EL (cell line): ENCODE results near the gene ETNK1.
"Not testable (repeated sequence)": the region's sequence is repeated elsewhere in the genome, so short reads cannot be mapped to it uniquely, and the experiment has no call there.

ENCODE experiments used
- DNase-seq: peaks from one replicate; pipeline ENCODE4 v3.0.0-alpha.2; 2016

Gene ETNK1

DNA sequence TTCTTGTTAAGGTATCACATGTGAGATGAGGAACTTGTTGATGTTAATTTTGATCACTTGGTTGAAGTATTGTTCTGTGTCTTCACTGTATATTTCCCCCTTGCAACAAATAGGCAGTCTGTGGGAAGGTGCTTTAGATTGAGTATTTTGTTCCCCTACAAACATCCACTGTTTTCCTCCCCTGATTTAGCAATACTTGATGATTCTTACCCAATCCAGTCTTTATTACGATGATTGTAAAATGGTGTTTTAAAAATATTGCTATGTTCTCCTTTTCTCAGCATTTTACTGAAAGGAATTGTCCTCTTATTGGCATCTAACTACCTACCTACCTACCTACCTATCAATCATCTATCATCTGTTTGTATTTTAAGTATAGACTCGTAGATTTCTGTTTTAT, 66.3 kb downstream of the ETNK1 start:
- DNase-seq: no peak

DNA sequence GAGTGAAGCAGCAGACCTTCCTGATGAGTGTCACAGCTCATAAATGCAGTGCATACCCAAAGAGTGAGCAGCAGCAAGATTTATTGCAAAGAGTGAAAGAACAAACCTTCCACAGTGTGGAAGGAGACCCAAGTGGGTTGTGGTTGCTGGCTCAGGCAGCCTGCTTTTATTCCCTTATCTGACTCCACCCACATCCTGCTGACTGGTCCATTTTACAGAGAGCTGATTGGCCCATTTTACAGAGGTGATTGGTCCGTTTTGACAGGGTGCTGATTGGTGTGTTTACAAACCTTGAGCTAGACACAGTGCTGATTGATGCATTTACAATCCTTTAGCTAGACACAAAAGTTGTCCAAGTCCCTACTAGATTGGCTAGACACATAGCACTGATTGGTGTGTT, 67.5 kb downstream of the ETNK1 start:
- not testable (repeated sequence) for DNase-seq

DNA sequence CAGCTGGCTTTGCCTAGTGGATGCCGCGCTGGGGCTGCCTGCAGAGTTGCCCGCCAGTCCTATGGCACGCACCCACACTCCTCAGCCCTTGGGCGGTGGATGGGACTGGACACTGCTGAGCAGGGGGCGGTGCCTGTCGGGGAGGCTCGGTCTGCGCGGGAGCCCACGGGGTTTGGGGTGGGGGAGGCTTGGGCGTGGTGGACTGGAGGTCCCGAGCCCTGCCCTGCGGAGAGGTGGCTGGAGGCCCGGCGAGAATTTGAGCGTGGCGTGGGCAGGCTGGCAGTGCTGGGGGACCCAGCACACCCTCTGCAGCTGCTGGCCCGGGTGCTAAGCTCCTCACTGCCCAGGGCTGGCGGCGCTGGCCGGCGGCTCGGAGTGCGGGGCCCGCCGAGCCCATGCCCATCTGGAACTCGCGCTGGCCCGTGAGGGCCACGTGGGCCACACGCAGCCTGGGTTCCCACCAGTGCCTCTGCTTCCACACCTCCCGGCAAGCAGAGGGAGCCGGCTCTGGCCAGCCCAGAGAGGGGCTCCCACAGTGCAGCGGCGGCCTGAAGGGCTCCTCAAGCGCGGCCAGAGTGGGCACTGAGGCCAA, 68.1 kb downstream of the ETNK1 start:
- no peak for DNase-seq

DNA sequence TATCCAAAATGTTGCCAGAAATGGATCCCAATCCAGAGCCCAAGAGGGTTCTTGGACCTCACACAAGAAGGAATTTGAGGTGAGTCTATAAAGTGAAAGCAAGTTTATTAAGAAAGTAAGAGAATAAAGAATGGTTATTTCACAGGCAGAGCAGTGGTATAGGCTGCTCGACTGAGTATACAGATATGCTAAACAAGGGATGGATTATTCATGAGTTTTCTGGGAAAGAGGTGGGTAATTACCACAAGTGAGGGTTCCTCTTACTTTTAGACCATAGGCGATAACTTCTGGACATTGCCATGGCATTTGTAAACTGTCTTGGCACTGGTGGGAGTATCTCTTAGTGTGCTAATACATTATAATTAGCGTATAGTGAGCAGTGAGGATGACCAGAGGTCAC, 73.6 kb downstream of the ETNK1 start:
- no peak for DNase-seq

DNA sequence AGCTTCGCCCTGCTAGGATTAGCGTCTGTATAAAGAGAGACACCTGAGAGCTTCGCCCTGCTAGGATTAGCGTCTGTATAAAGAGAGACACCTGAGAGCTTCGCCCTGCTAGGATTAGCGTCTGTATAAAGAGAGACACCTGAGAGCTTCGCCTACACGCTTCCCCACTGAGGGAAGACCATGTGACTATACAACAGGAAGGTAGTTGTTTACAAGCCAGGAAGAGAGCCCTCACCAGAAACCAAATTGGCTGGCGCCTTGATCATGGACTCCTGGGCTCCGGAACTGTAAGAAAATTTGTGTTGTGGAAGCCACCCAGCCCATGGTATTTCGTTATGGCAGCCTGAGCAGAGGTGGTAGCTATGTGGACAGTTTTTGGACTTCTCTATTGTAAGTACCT, 74.7 kb downstream of the ETNK1 start:
- DNase-seq: not testable (repeated sequence)

DNA sequence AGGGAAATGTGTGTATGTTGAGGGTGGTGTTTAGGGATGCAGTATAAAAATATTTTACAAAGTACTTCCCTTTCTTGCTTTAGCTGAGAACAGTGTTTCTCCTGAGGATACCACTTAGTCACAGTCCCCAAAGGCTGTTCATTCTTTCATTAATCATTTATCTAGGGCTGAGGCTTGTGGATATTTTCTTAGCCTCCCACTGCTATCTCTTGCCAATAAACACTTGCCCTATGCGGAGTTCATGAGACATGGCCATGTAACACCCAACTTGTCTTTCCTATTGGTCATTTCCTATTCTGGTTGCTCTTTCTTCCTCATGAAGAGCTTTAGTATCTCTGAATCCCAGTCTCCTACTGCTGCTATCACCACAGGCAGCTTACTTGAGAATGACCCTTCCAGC, 75.1 kb downstream of the ETNK1 start:
- peak; percentile 22 for DNase-seq

DNA sequence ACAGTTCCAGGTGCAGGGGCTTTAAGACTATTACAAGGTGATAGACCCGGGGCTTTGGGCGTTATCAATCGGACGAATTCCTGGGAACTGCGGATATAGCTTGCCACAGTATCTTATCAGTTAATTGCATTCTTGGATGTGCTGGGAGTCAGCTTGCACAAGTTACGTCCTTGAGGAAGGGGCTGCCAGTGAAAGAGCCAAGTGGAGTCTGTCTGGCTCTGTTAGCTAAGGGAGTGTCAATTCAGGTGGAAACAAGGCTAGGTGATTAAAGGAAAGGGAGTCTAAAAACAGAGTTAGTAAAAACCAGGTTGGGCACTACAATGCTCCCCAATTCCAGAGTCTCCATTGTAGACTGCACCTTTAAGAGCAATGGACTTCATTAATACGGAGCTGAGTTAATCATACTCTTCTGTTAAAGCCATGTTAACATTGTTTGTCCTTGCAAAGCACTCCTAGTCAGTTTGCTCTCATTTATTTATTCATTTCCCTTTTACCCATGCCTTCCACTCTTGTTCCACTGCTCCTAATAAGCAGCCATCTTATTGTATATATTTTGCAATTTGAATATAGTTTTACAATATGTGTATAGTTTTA, 76.3 kb downstream of the ETNK1 start:
- DNase-seq: not testable (repeated sequence)

DNA sequence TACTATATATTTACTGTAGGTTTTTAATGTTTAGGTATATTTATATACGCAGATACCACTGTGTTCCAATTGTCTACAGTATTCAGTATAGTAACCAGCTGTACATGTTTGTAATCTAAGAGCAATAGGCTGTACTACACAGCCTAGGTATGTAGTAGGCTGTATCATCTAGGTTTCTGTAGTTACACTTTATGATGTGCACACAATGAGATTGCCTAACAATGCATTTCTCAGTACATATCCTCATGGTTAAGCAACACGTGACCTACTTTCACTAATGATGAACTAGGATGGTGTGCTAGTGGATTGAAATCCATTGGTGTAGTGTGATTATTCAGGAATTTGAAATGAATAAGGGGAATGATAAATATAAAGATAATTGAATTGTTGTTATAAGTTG, 77.7 kb downstream of the ETNK1 start:
- no peak for DNase-seq

DNA sequence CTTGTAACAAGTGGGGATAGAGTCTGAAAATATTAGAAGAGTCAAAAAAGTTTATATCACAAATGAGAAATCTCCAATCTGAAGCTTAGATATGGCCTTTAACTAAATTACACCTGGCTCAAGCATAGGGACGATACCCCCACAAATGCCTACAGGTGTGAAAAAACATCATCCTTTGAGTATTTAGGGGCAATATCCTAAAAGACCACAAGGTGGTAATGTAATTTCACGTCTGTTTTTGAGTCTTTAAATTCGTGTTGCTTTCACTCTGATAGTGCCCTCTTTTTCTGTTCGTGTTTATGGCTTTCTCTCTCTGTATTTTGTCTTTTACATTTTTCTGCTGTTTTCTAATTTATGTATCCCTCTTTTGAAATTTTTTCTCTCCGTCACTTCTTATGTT, 84.3 kb downstream of the ETNK1 start:
- DNase-seq: peak; percentile 23

DNA sequence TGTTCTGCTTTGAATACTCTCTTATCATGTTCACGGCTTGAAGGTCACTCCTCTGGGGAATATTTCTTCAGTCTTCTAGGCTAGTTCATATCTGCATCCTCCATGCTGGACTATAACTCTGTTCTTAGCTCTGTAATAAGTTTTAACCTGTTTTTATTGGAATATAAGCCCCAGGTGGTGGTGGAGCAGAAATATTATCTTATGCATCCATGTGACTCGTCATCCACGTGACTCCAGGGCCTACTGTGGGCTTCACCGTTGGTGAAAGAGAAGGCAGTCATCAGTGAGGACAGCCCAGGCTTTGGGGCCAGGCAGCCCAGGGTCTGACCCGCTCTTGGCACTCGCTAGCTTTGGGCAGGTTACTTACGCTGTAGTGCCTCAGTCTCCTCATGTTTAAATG, 87.1 kb downstream of the ETNK1 start:
- no peak for DNase-seq

DNA sequence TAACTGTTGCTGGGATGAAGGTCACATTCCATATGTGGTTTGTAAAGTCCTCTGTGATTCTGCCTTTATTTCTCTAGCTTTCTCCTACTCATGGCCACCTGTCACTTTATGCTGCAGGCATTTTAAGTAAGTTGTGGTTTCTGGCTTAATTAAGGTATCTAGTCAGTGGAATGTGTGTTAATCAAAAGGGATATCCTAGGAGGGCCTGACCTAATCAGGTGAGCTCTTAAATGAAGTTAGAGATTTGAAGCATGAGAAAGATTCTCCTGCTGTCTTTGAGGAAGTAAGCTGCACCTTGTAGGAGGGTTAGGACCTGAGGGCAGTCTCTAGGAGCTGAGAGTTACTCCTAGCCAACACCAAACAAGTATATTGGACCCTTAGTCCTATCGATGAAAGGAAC, 90.3 kb downstream of the ETNK1 start:
- no peak for DNase-seq

DNA sequence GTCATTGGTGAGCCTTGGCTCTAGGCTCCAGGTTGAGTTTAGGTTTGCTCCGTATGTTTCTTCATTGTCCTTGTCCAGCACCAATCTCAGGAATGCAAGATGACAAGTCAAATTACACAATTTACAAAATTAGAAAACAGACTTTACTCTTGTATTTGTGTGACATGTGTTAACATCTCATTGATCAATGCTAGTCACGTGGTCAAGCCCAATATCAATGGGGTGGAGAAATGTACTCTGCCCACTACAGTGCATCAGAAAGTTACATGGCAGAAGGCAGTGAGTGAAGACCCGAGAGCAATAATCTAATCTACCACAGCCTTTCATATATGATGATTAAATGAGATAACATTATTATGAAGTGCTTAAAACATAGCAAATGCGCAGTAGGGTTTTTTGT, 94.8 kb downstream of the ETNK1 start:
- DNase-seq: no peak

DNA sequence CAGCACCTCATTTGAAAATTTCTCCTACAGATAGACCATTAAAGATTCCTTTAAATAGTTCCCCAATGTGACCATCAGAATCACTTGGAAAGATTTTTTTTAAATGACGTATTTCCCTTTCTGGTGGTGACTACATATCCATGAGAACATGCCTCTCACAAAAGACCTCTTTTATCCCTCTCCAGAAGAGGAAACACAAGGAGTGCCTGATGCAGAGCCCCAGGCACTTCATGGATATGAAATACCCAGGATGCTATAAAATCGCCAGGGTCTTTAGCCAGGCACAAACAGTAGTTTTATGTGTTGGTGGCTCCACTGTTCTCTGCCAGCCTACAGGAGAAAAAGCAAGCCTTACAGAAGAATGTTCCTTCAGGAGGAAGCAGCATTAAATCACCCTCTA, 97.1 kb downstream of the ETNK1 start:
- DNase-seq: no peak

DNA sequence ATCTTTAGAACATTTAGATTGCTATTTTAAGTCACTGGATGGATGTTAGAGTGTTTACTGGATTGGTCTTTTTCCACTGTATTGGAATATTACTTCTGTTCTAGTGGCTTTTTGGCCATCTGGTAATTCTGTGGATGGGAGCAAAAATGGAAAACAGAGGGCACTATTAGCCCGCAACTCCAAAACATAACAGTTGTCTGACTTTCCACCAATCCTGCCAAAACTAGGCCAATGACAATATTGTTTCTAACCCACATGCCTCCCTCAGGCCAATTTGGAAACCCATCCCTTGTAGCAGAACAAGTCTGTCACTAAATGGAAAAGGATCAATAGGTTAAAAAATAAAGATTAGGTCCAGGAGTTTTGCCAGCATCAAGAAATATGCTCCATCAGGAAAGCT, 97.8 kb downstream of the ETNK1 start:
- no peak for DNase-seq

DNA sequence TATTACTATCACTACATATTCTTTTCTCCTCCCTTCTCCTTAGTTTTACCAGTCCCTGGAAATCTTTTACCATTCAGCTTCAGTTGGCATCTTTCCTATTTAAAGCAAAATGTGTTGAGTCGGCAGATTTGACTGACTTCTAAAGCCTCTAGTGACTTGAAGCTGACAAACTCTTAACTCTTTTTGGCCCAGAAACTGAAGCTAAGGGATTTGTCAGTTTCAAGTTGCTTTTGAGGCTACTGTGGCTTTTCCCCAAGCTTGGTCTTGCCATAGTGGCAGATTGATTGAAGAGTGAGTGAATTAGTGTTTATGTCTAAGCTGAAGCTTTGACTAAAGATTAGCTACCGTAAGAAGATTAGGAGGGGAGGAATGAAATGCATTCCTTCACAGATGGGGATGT, 104.0 kb downstream of the ETNK1 start:
- DNase-seq: no peak

DNA sequence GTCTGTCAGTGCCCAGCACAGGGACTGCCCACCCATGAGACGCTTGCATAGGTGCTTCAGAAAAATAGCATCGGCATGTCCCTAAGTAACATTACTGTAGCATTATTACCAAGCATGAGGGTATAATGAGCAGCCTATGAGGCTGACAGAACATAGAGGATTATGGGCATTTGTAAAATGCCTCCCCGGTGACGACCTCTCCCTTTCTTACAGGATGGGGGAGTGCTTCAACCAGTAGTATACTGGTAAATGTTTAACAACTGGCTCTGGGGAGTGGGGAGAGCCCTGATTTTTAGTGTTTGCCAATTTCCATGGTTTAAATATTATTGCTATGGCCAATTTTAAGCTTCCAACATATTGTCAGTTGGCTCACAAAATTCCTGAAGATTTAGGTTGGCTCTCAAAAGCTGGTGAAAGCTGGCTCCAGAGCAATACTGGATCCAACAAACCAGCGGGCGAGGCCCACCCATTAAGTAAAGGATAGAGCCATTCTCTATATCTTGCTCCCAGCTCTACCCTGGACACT, 104.5 kb downstream of the ETNK1 start:
- no peak for DNase-seq

DNA sequence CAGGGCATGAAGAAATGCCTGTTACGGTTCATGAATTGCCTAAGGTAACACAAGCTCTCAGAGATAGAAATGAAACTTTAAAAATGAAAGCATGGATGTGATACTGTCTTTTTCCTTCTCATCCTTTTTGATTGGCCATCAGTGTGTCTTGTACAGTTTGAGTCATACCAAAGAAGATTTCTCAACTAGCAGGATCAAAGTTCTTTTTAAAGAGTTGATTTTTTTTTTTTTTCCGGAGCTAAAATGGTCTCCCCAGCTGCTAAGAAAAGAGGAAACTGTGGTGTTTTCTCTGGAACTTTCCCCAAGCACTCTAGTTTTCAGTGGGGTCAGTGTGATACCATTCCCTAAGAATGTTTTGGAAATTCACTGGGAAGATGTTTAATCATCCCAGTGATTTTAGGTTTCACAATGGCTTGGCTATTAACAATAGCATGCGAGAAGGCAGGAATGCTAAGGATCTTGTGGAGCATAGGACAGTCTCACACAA, 105.0 kb downstream of the ETNK1 start:
- DNase-seq: peak; percentile 80

DNA sequence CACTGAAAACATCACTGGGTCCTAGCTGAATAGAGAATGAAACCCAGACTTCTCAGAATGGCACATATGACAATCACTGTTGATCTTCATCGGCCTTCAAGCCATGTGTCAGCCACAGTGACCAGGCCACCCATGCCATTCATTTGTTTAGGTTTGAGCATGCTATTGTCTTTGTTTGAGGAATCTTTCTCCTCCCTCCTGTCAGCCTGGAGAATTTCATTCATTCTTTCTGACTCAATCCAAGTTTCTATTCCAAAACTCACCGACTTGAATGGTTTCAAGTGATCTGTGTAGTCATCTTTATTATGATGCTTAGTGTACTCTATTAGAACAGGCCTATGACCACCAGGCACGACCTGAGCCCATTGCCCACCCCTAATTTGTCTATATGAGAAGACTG, 106.3 kb downstream of the ETNK1 start:
- DNase-seq: no peak

DNA sequence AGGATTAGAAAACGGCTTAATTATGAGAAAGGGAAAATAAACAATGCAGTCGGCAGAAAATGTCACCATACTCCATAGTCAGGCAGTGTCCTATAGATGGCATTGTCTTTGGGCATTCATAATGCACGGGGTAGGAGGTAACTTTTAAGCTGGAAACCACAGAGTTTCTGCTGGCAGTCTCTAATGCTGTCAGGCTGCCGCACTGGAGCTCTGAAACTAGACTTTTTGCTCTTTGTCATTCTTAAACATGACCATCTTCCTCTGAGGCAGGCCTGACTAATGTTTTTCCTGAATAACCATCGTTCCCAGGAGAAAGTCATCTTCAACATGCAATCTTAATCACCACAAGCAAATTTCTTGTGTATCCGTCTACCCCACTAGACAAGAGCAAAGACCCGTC, 108.8 kb downstream of the ETNK1 start:
- DNase-seq: peak; percentile 36

DNA sequence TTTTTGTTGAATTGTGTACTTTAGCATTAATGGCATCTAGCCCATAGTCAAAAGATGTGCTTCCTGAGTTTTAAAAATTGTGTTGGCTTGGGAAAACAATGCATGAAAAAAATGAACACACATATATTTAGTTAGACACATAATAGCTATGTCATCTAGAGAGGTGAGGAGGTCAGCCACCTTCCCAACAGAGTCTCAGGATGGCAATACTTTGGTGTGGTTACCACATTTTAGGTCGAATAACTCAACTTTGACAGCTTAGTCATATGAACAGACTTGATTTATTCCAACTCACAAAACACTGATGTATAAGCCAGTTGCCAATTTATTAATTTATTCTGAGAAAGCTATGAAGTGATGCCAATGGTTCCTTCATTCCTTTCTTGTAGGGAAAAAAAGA, 114.0 kb downstream of the ETNK1 start:
- DNase-seq: peak; percentile 63
